AG09309 (cell line): ENCODE data around the gene KCTD12.

ENCODE experiments used
- DNase-seq: peaks from one replicate; pipeline ENCODE4 v3.0.0-alpha.2; 2010; ENCODE audit warnings: low read depth
- H3K4me3 ChIP-seq: 2 replicates; pipeline ENCODE4 v1.5.1; 2011; ENCODE audit warnings: mild to moderate bottlenecking, low read depth, low read length, moderate library complexity; ENCODE audit not compliant: control insufficient read depth
- TF ChIP-seq, protein P1 (sequence below): IDR thresholded peaks from 2 replicates; pipeline ENCODE4 v1.5.1; 2011; ENCODE audit warnings: mild to moderate bottlenecking, low read depth, low read length, inconsistent platforms; ENCODE audit not compliant: insufficient read depth, control insufficient read depth; ENCODE audit errors: missing control alignments

Gene KCTD12

DNA sequence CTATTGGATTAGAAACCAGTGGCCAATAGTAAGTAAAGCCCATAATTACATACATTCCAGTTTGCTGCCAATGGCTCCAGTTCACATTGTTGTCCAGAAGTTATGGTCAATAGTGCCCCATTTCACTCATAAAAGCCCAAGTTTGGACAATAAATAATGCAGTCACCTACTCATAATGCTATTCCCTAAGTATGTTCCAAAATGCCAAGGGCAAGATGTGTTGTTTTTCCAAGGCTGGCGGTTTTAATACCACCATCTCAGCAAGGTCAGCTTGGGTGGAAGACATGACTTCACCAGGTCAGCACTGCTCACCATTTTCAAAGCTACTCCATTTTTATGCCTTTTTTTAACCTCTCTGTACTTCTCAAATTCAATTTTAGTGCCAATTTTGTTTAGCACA, 32.7 kb downstream of the KCTD12 start:
- DNase-seq, result no peak
- H3K4me3 ChIP-seq, result no peak overlapping the region
- TF ChIP-seq, protein P1, sequence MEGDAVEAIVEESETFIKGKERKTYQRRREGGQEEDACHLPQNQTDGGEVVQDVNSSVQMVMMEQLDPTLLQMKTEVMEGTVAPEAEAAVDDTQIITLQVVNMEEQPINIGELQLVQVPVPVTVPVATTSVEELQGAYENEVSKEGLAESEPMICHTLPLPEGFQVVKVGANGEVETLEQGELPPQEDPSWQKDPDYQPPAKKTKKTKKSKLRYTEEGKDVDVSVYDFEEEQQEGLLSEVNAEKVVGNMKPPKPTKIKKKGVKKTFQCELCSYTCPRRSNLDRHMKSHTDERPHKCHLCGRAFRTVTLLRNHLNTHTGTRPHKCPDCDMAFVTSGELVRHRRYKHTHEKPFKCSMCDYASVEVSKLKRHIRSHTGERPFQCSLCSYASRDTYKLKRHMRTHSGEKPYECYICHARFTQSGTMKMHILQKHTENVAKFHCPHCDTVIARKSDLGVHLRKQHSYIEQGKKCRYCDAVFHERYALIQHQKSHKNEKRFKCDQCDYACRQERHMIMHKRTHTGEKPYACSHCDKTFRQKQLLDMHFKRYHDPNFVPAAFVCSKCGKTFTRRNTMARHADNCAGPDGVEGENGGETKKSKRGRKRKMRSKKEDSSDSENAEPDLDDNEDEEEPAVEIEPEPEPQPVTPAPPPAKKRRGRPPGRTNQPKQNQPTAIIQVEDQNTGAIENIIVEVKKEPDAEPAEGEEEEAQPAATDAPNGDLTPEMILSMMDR, result no peak

DNA sequence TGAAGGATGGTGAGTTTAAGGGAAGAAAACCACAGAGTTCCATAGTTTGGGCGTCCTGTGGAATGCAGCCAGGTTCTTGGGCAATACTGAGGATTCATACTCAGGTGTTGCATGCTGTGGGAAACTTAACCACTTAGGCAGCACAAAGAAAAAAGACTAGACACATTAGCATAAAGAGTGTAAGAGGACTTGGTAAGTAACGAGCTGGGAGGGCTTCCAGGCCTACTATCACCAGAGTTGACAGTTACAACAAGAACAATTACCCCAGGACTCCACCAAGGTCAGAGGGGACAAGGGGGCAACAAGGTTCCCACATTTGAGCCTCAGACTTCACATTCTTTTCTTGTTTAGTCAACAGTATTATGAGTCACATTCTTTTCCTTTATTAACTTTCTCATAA, 33.2 kb downstream of the KCTD12 start:
- DNase-seq, result no peak
- no peak overlapping the region for H3K4me3 ChIP-seq
- TF ChIP-seq, protein P1, result no peak

DNA sequence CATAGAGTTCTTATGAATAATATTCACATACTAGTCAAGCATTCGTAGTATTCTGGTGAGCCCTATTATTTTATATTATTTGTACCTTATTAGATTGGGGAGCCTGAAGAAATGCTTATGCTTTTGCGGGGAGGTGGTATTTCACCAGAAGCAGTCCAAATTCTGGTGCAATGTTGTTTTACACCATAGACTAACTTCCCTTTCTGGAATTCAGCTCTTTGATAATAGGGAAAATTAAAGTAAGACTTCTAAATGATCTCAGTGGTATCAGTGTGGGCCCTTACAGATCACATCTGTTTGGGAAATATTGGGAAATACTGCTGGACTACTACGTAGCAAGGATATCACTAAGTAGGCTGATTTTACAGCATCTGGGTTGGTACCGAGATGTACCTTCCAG, 34.2 kb downstream of the KCTD12 start:
- TF ChIP-seq, protein P1, result no peak
- DNase-seq, result no peak

DNA sequence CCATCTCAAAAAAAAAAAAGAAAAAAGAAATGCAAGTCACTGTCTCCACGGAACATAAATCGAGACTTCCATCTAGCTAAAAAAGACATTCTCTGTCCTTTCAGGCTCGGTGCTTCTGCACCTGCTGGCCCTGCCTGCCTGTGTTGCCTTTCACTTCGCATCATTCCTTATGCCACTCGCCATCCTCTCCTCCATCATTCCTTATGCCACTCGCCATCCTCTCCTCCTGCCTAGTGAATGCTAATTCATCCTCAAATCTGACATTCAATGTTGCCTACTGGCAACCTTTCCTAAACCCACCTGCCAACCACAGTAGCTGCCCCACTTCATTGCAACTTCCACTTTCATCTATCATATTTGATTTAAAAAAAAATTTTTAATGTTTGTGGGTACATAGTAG, 36.7 kb downstream of the KCTD12 start:
- DNase-seq, result no peak
- TF ChIP-seq, protein P1, result no peak
- no peak overlapping the region for H3K4me3 ChIP-seq

More for the DNA sequence above, 34.2 kb downstream of the KCTD12 start:
- no peak overlapping the region for H3K4me3 ChIP-seq

GRCh38 chr13:76848596-76848995, 37.6 kb downstream of the KCTD12 start:
- no peak for DNase-seq
- TF ChIP-seq, protein P1, result no peak
- no peak overlapping the region for H3K4me3 ChIP-seq

- H3K4me3 ChIP-seq, result no peak overlapping the region
- TF ChIP-seq, protein P1, result no peak
- no peak for DNase-seq
These were observed 39.8 kb downstream of the KCTD12 start for GRCh38 chr13:76846363-76846762.

- TF ChIP-seq, protein P1, result no peak
- DNase-seq, result no peak
- H3K4me3 ChIP-seq, result no peak overlapping the region
These were observed 40.3 kb downstream of the KCTD12 start for GRCh38 chr13:76845865-76846264.
